ENCODE measurements around the gene ZNF337. TPM values are rescaled to one million over a fixed set of nuclear protein-coding genes. Genes with fewer than 3 reads are reported as not detected.
"Not testable (repeated sequence)": the region's sequence is repeated elsewhere in the genome, so short reads cannot be mapped to it uniquely, and the experiment has no call there.

ZNF337 gene
- total RNA-seq, 1 experiment from 2014 or later, result 8.6 TPM

DNA sequence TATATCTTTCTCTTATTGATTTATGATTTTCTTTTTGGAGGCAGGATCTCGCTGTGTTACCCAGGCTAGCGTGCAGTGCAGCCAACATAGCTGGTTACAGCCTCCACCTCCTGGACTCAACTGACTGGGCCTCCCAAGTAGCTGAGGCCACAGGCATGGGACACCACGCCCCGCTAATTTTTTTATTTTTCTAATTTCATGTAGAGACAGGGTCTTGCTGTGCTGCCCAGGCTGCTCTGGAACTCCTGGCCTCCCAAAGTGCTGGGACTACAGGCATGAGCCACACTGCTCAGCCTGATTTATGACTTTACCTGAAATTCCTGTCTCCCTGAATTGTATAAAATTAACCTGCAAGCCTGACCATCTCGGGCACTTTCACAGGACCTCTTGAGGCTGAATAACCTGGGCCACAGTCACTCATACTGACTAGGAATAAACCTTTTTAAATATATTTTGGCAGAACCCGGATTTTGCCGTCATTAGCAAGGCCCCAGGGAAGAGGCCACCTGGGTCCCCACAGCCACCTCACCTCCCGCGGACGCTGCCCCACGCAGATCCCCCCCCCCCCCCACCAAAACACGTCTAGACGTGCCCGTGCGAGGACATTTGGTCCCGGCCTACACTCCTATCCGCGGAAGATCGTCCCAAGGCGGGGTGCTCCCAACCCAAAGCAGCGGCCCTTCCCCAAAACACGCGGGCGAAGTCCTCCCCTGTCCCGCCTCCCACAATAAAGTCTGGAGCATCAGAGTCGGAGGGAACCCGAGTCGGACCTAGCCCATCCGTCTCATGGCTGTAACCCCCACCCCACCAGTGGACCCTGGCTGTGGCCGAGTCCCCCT, 902 bp downstream of the ZNF337 start:
- DNase-seq (ENCODE audit: low spot score), result no peak

DNA sequence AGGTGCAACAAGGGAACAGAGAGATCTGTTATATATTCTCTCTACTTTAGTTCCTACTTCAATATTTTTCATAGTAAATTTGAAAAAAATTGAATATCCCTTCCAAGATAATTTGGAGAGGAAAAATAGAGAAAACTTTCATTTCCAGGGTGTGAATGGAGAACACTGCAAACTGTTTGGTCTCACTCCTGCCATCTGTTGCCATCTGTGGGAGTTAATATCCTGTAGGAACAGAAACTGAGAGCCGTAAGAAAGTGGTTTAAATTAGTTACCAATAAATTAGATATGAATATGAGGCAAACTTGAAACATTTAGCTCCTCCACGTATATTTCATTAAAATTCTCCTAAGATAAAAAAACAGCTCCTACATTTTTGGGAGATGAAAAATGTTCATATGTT, 4.2 kb downstream of the ZNF337 start:
- DNase-seq (ENCODE audit: low spot score), result no peak

DNA sequence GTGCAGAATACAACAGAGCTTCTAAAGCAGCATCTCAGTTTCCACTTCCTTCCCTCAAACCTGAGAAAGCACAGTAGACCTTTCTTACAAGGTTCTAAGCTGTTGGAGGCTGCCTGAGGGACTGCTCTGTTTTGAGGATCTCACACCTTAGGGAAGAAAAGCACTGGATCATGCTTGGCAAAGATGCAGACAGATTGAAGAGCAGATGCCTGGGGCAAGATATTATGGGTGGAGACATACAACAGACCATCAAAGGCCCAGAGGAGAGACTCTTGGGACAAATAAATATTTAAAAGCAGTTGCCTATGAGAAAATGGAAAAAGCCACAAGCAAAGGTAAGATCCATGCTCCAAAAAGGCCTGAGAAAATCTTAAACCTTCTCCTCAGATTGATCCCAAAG, 6.2 kb downstream of the ZNF337 start:
- DNase-seq (ENCODE audit: low spot score), result no peak

DNA sequence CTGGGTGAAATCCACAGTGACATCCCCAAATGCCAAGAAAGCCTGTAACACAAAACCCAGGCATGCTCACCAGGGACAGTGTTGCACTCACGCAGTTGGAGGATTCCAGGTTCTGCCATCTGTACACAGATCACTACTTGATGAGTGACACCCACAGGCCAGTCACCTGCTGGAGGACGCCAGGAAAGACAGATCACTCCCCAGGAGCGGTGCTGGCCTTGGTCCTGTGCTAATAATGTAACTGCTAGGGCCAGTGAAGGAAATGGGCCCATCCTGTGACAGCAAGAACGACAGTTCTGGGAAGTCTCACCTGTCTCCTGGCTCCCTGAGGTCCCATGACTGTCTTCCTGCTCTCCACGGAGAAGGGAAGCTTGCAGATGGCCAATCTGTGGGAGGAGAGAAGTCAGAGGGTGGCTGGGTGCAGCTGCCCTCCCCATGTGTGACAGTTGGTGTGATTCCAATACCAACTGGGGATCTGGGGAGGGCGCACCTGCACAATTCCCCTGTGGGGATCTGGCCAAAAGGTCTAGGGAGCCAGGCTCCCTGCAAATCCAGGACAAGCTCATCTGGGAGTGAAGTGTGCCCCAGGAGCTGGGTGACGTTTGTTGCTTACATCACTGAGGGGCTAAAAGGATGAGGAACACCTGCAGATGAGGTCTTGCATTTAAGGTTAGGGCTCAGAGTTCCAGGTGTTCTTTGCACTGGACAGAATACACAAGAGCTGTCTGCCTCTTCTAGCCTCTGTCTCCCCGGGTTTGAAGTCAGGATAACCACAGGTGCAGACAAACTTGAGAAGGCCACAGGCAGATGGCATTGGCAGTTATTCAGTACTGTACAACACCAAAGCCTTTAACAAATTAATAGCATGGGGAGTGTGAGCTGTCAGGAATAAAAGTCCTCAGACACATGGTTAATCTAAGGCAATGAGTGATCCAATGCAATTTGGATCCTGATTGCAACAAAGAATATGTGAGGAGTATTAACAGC, 10.3 kb downstream of the ZNF337 start:
- no peak for DNase-seq (ENCODE audit: low spot score)

DNA sequence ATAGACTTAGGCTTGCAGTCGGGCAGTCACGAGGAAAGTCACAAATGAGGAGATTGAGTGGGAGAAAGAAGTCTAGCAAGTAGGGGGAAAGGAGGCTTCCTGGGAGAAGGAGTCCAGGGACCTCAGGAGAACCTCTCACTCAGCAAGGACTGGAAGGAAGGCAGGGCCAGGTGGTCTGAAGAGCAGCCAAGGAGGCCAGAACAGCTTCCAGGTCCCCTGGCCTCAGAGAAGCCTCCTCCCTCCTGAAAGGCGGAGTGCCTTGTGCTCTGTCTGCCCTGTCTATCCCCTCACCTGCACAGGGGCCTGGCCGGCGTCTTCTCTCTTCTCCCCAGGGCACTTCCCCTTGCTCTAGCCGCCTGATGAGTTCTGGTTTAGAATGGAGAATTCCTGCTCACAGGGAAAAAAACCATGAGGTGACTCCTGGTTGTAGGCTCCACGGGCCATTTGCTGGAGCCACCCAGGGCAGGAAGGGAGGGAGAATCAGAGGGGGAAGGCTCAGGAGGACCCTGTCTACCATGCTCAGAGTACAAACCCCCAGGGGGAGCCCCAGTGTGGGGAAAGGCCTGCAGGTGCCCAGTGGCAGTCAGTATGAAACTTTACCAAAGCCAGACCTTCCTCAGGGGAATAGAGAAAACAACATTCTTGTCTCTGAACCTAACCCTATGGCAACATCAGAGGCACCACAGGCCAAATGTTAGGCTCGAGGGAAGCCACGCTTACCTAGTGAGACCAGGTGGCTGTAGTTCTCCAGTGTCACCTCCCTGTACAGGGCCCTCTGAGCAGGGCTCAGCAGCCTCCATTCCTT, 11.2 kb downstream of the ZNF337 start:
- DNase-seq (ENCODE audit: low spot score), result no peak

DNA sequence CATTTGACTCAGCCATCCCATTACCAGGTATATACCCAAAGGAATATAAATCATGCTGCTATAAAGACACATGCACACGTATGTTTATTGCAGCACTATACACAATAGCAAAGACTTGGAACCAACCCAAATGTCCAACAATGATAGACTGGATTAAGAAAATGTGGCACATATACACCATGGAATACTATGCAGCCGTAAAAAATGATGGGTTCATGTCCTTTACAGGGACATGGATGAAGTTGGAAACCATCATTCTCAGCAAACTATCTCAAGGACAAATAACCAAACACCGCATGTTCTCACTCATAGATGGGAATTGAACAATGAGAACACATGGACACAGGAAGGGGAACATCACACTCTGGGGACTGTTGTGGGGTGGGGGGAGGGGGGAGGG, 12.8 kb downstream of the ZNF337 start:
- not testable (repeated sequence) for DNase-seq (ENCODE audit: low spot score)

DNA sequence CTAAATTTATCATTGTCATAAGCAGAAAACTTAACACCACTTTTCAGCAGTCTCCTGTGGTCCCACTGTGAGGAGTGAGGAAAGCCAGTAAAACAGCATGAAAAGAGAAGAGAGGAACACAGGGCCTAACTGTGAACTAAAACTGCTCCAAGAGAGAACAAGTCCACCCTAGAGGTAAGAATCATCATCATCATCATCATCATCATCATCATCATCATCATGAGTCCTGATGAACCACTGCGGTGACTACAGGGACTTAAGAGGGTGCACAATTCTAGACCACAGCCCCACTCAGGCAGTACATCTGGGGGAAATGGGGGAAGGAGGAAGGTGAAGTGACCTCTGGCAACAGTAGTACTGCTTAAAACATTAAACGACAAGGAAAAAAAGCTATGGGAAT, 13.6 kb downstream of the ZNF337 start:
- DNase-seq (ENCODE audit: low spot score), result no peak

DNA sequence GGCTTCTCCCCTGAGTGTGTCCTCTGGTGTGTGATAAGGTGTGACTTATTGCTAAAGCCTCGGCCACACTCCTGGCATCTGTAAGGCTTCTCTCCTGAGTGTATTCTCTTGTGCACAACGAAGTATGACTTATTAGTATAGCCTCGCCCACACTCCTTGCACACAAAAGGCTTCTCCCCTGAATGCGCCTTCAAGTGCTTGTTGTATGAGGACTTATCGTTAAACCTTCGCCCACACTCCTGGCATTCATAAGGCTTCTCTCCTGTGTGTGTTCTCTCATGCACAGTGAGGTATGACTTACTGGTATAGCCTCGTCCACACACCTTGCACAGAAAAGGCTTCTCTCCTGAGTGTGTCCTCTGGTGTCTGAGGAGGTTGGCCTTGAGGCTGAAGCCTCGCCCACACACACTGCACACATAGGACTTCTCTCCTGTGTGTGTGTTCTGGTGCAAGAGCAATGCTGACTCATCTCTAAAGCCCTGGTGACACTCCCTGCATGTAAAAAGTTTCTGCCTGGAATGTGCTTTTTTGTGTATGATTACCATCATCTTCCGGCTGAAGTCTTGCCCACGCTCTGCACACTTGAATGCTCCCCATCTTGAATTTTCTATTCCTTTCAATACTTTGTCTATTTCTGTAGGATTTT, 20.4 kb downstream of the ZNF337 start:
- no peak for DNase-seq (ENCODE audit: low spot score)

DNA sequence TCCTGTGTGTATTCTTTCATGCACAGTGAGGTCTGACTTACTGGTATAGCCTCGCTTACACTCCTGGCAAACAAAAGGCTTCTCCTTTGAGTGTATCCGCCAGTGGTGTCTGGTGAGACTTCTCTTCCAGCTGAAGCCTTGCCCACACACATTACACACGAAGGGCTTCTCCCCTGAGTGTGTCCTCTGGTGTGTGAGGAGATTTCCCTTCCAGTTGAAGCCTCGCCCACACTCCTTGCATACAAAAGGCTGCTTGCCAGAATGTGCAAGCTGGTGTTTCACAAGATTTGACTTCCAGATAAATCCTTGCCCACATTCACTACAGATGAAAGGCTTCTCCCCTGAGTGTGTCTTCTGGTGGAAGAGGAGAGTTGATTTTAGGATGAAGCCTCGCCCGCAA, 21.5 kb downstream of the ZNF337 start:
- DNase-seq (ENCODE audit: low spot score), result no peak

DNA sequence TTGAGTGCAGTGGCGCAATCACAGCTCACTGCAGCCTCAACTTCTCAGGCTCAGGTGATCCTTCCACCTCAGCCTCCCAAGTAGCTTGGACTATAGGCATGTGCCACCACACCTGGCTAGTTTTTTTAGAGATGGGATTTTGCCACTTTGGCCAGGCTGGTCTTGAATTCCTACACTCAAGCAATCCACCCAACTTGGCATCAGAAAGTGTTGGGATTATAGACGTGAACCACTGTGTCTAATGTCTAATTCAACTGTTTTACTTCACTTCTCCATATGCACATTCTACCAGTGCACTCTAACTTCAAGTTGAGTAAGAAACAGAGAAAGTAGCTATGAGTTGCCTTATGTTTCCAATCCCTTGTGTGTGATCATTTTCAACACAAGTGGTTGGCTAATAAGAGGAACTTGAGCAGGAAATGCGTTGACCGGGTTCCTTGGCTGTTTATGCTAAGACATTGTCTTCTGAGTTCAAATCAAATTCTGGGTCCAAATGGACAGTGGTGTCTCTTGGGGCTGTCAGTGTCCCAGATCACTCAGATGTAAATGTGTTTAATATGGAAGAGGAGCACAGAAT, 23.9 kb downstream of the ZNF337 start:
- DNase-seq (ENCODE audit: low spot score), result no peak

DNA sequence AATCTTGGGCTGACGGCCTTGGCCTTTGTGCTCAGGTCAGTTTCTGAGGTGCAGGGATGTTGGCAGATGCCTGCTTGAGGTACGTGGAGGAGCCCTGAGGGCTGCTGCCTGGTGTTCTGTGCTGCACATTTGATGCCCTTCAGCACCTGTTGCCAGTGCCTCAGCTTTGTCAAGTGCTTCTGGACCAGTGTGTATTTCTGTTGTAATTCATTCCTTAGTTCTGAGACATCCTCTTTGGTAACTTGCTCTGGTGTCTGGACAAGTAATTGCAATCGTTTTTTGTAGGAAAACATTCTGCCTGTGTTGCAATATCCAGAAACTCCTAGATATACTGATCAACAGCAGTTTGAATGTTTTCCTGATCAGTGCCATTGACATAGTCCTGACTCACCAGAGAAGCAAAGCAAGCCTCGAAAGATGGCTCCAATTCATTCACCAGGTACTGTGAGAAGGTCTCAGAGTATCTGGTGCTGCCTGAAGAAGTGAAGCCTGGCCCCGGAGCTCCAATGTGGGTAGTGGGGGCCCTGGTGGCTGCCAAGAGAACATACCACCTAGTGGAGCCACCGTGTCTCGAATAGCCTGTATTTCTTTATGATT, 26.7 kb downstream of the ZNF337 start:
- DNase-seq (ENCODE audit: low spot score), result no peak

DNA sequence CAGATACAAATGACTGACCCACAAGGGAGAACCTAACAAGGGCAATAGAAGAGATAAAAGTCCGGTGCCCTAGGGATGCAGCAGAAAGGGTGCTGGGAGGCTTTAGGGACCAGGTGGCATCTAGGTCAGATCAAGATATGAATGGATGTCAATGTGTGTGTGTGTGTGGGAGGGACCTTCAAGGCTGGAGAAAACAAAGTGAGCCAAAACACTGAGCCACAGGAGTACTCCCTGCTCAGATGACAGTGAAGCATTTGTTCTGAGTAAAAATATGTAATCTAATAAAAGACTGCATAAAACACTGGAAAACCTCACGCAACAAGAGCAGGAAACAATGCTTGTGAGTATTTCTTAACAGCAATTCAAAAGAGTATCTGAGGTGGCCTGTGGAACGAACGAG, 28.2 kb downstream of the ZNF337 start:
- DNase-seq (ENCODE audit: low spot score), result no peak

DNA sequence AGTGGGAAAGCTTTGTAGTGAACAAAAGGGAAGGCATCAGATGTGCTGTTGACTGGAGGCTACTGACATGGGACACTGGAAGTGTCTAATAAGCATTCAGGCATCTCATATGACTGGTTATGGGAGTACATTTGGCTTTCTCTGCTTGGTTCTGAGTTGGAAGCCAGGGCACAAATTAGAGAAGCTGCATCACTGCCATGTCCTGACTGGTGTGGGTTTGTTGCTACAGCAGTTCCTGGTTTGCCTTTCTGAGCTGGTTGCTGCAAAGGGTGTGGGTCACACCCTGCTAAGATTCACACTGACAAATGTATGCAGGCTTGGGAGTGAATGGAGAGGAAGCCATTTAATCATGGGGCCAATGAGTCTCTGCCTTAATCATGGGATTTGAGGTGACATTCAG, 36.7 kb downstream of the ZNF337 start:
- no peak for DNase-seq (ENCODE audit: low spot score)

DNA sequence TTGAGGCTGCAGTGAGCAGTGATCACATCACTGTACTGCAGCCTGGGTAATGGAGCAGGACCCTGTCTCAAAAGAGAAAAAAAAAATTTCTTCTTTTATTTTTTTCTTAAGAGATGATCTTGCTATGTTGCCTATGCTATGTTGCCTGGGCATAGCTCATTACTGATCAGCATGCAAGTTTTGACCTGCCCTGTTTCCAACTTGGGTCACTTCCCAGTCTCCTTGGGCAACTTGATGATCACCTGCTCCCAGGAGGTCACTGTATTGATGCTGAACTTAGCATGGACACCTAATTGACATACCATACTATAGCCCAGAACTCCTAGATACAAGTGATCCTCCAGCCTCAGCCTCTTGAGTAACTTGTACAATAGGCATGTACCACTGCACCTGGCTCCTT, 42.2 kb downstream of the ZNF337 start:
- no peak for DNase-seq (ENCODE audit: low spot score)

DNA sequence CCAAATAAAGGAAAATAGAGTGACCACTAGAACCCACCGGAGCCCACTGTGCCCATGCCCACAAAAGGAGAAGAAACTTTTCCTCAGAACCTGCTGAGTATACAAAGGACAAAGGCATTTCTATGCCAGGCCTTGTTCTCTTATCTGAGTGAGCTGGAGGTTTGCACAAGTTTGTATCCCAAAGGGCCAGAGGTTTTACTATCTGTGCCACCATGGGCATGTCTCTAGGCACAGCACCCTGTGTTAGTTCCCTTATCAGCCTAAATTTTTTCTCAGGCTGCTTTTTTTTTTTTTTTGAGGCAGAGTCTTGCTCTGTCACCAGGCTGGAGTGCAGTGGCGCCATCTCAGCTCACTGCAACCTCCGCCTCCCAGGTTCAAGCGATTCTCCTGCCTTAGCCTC, 43.8 kb downstream of the ZNF337 start:
- not testable (repeated sequence) for DNase-seq (ENCODE audit: low spot score)

DNA sequence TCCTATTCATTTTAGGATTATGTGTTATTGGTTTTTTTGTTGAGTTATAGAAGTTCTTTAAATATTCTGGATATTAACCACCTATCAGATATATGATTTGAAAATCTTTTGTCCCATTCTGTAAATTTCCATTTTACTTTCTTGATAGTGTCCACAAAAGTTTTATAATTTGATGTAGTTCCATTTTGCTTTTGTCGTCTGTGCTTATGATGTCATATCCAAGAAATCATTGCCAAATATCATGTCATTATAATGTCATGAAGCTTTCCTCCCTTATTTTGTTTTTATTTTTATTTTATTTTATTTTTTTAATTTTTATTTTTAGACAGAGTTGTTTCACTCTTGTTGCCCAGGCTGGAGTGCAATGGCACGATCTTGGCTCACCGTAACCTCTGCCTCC, 51.8 kb downstream of the ZNF337 start:
- no peak for DNase-seq (ENCODE audit: low spot score)

DNA sequence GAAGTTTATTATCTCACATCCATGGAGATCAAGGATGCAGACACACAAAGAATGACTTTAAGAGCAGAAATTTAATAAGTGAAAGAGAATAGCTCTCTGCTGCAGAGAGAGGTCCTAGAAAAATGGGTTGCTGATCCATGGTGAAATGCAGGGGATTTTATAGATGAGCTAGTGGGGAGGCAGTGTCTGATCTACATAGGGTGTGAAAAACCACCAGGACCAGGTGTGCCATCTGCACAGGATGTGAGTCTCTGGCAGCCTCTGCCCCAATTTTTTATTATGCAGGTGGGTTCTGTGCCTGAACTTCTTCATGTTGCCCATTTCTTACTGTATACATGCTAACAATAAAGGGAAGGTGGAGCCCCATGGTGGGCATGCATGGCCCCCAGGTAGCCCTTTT, 52.9 kb downstream of the ZNF337 start:
- no peak for DNase-seq (ENCODE audit: low spot score)

DNA sequence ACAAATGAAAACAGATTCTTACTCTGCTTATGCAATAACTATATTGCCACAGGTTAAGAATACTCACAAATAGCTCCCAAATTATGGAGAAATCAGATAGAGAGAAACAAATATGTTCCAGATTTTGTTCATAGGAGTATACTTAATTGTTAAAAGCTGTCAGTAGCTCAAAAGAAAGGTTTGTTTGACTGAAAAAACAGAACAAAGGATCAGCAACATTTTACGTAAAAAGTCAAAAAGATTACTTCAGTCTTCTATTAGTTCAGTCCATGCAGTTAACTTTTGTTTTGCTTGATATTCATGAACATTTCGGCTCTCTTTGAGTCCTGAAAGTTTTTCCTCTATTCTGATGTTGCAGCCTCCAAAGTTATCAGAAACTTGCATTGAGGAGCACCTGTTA, 59.4 kb downstream of the ZNF337 start:
- DNase-seq (ENCODE audit: low spot score), result no peak

DNA sequence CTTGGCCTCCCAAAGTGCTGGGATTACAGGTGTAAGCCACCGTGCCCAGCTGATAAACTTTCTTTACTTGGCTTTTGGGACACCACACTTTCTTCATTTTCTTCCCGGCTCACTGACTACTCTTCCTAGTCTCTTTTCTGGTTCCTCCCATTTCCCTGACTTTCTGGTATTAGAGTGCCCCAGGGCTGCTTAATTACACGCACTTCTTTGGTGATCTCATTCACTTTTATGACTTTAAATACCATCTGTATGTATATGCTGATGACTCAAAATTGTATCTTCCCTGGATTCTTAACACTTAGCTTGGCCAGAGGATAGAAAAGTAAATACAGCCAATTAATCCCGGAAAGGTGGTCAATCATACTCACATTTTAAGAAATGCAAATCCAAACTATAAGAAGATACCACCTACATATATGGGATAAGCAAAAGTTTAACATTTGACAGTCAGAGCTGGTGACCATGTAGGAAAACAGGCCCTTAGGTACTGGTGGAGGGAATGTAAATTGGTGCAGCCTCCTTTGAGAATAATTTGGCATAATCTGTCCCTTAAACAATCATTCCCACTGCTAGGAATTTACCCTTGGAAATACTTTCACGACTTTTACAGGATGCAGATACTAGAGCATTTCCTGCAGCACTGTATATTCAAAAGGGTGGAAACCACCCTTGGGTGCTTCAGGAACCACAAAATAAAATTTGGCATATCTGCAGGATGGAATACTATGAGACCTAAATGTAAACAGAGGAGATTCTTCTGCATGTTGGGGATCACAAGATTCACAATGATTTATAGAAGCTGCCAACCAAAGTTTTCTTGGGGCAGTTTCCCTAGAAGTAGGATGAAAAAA, 63.5 kb downstream of the ZNF337 start:
- DNase-seq (ENCODE audit: low spot score), result no peak

DNA sequence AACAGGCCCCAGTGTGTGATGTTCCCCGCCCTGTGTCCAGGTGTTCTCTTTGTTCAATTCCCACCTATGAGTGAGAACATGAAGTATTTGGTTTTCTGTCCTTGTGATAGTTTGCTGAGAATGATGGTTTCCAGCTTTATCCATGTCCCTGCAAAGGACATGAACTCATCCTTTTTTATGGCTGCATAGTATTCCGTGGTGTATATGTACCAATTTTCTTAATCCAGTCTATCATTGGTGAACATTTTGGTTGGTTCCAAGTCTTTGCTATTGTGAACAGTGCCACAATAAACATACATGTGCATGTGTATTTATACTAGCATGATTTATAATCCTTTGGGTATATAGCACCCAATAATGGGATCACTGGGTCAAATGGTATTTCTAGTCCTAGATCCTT, 66.0 kb downstream of the ZNF337 start:
- not testable (repeated sequence) for DNase-seq (ENCODE audit: low spot score)
